Panc1 (cell line): Measurements from ENCODE around the gene INPP5A. TPM values are rescaled to one million over a fixed set of nuclear protein-coding genes. Genes with fewer than 3 reads are reported as not detected.
"Not testable (repeated sequence)": the region's sequence is repeated elsewhere in the genome, so short reads cannot be mapped to it uniquely, and the experiment has no call there.

Experiments used
- ATAC-seq: fragments of 200-7000 bp; cut with Tn5 transposase; 2 replicates; pipeline ENCODE4 v1.9.1; 2020; ENCODE audit warnings: mild to moderate bottlenecking, moderate library complexity
- BruUV-seq: library from RNA; stranded (reverse); fragments of 400-500 nt; replicated peaks from 2 replicates; lab custom pipeline; 2021; lab: Mats Ljungman, UMichigan
- CTCF ChIA-PET: fragments of 300-600 bp; sonication (Branson Sonifier 250); formaldehyde crosslinking; loops from one replicate; lab custom pipeline; 2022; ENCODE audit warnings: antibody characterized with exemption; lab: Charles Lee
- POLR2A ChIA-PET: fragments of 300-600 bp; sonication (Branson Sonifier 250); formaldehyde crosslinking; loops from one replicate; lab custom pipeline; 2022; ENCODE audit warnings: antibody characterized with exemption; lab: Charles Lee
- DNase-seq: peaks from one replicate; pipeline ENCODE4 v3.0.0-alpha.2; 2010; ENCODE audit warnings: low read depth, low spot score
- H3K27ac ChIP-seq: 2 replicates; pipeline ENCODE4 v1.5.1; 2011; ENCODE audit warnings: mild to moderate bottlenecking, low read length, inconsistent platforms
- H3K27me3 ChIP-seq: fragments of 200-500 bp; sonication (Bioruptor generic); 2 replicates; pipeline ENCODE4 v1.6.0; 2014; ENCODE audit warnings: low read length, inconsistent platforms; ENCODE audit not compliant: control insufficient read depth, insufficient read depth
- H3K36me3 ChIP-seq: fragments of 200-500 bp; sonication (Bioruptor generic); 2 replicates; pipeline ENCODE4 v1.5.1; 2014; ENCODE audit warnings: inconsistent platforms, mild to moderate bottlenecking, low read length, moderate library complexity; ENCODE audit not compliant: control insufficient read depth, insufficient read depth
- H3K4me1 ChIP-seq: 2 replicates; pipeline ENCODE4 v1.5.1; 2011; ENCODE audit warnings: inconsistent platforms, mild to moderate bottlenecking, low read length, moderate library complexity; ENCODE audit not compliant: control insufficient read depth, insufficient read depth
- H3K4me3 ChIP-seq, 2 experiments: 2 replicates each; pipeline ENCODE4 v1.5.1; 2011 to 2012; ENCODE audit warnings: low read depth in 2 of 2, low read length in 2 of 2, mild to moderate bottlenecking in 2 of 2, inconsistent platforms in 1 of 2, moderate library complexity in 1 of 2
- H3K9me3 ChIP-seq: fragments of 200-500 bp; sonication (Bioruptor generic); 2 replicates; pipeline ENCODE4 v1.5.1; 2014; ENCODE audit warnings: low read depth, mild to moderate bottlenecking, inconsistent platforms, low read length, moderate library complexity; ENCODE audit not compliant: control insufficient read depth, insufficient read depth
- POLR2AphosphoS5 ChIP-seq: IDR thresholded peaks from 2 replicates; pipeline ENCODE4 v1.6.1; 2012; ENCODE audit warnings: mild to moderate bottlenecking, low read depth, low read length, moderate library complexity
- REST ChIP-seq, 2 experiments: IDR thresholded peaks; 2 replicates each; pipeline ENCODE4 v1.6.1; 2011 to 2012; ENCODE audit warnings: low read depth in 2 of 2, control low read depth in 1 of 2, low read length in 1 of 2, mild to moderate bottlenecking in 1 of 2, moderate library complexity in 1 of 2; ENCODE audit not compliant: insufficient read depth in 1 of 2
- SIN3A ChIP-seq: IDR thresholded peaks from 2 replicates; pipeline ENCODE4 v1.6.1; 2012; ENCODE audit warnings: low read depth, mild to moderate bottlenecking, low read length, moderate library complexity, borderline replicate concordance; ENCODE audit not compliant: insufficient read depth
- TCF7L2 ChIP-seq: IDR thresholded peaks from 2 replicates; pipeline ENCODE4 v1.6.1; 2011; ENCODE audit warnings: mild to moderate bottlenecking, low read depth, low read length, inconsistent platforms
- in situ Hi-C: cut with HindIII; loops from 2 replicates; pipeline ENCODE4 v1.10.0; 2016; ENCODE audit warnings: low sequenced_read_pairs, low pct_unique_long_range_greater_than_20kb
- intact Hi-C: fragments of 100-400 bp; cut with micrococcal nuclease; formaldehyde crosslinking; loops from one replicate; pipeline ENCODE4 v1.10.0; 2022; ENCODE audit not compliant: unreplicated experiment
- total RNA-seq: library from RNA; stranded (reverse); gene quantifications from one replicate; pipeline ENCODE4 v1.2.1, GENCODE V29; 2021; ENCODE audit not compliant: unreplicated experiment
- TF ChIP-seq, protein P1 (sequence below): fragments of 450-650 bp; IDR thresholded peaks from 2 replicates; pipeline ENCODE4 v1.5.1; 2017; ENCODE audit warnings: mild to moderate bottlenecking

Gene INPP5A
- total RNA-seq, 1 experiment from 2014 or later, result 60.0 TPM

DNA sequence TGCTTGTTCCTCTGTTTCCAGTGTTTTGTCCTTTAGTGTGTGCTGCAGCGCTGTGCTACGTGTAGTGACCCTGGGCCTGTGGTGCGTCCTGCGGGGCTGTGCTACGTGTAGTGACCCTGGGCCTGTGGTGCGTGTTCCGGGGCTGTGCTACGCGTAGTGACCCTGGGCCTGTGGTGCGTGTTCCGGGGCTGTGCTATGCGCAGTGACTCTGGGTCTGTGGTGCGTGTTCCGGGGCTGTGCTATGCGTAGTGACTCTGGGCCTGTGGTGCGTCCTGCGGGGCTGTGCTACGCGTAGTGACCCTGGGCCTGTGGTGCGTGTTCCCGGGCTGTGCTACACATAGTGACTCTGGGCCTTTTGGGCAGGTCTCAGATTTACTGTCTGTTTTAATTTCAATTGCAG is 60.1 kb downstream of the INPP5A start:
- DNase-seq (no peak), ATAC-seq (no peak)
- H3K9me3 ChIP-seq, result peaks cover 9% of the 10 kb centered on the region; the same call in 1 of the 2 replicates
- no peaks in the 10 kb centered on the region for H3K36me3 ChIP-seq
- no peak for TF ChIP-seq SIN3A
- TF ChIP-seq TCF7L2, result no peak
- TF ChIP-seq, protein P1, sequence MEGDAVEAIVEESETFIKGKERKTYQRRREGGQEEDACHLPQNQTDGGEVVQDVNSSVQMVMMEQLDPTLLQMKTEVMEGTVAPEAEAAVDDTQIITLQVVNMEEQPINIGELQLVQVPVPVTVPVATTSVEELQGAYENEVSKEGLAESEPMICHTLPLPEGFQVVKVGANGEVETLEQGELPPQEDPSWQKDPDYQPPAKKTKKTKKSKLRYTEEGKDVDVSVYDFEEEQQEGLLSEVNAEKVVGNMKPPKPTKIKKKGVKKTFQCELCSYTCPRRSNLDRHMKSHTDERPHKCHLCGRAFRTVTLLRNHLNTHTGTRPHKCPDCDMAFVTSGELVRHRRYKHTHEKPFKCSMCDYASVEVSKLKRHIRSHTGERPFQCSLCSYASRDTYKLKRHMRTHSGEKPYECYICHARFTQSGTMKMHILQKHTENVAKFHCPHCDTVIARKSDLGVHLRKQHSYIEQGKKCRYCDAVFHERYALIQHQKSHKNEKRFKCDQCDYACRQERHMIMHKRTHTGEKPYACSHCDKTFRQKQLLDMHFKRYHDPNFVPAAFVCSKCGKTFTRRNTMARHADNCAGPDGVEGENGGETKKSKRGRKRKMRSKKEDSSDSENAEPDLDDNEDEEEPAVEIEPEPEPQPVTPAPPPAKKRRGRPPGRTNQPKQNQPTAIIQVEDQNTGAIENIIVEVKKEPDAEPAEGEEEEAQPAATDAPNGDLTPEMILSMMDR, result no peak
- TF ChIP-seq POLR2AphosphoS5, result no peak
- TF ChIP-seq REST (IDR thresholded peaks at IDR 0.05; ENCODE audit: insufficient read depth in 1 of 2, low read depth in 2 of 2, low read length in 1 of 2), result no peak
- no peaks in the 10 kb centered on the region for H3K27me3 ChIP-seq
- in situ Hi-C loops, result no loop called here
- BruUV-seq, result no TSS peak
- ChIA-PET CTCF (no interaction called here), POLR2A (no interaction called here)
- no peak overlapping the region for H3K27ac ChIP-seq
- no peak overlapping the region for H3K4me3 ChIP-seq
- intact Hi-C loops, result no loop called here
- peaks cover 8% of the 10 kb centered on the region; the same call in 1 of the 2 replicates for H3K4me1 ChIP-seq

GRCh38 chr10:132599023-132599618 is 61.5 kb downstream of the INPP5A start:
- POLR2A ChIA-PET, result not testable (repeated sequence)

GRCh38 chr10:132599732-132600131 is 62.1 kb downstream of the INPP5A start:
- in situ Hi-C loops (no loop called here), intact Hi-C loops (no loop called here)
- TF ChIP-seq POLR2AphosphoS5 (no peak), REST (IDR thresholded peaks at IDR 0.05; ENCODE audit: insufficient read depth in 1 of 2, low read depth in 2 of 2, low read length in 1 of 2) (no peak), TCF7L2 (no peak), SIN3A (no peak)
- TF ChIP-seq, protein P1, result no peak
- Histone ChIP-seq H3K27ac (no peak overlapping the region), H3K4me1 (peaks cover 8% of the 10 kb centered on the region; the same call in 1 of the 2 replicates), H3K4me3 (no peak overlapping the region), H3K9me3 (peaks cover 9% of the 10 kb centered on the region; the same call in 1 of the 2 replicates), H3K27me3 (no peaks in the 10 kb centered on the region), H3K36me3 (no peaks in the 10 kb centered on the region)
- DNase-seq (no peak), ATAC-seq (no peak)
- CTCF ChIA-PET, result no interaction called here
- POLR2A ChIA-PET, result no interaction called here
- BruUV-seq, result no TSS peak

More at GRCh38 chr10:132599023-132599618, 61.5 kb downstream of the INPP5A start:
- DNase-seq, H3K27ac ChIP-seq, intact Hi-C loops, in situ Hi-C loops, H3K4me1 ChIP-seq, H3K4me3 ChIP-seq, H3K36me3 ChIP-seq, BruUV-seq, ATAC-seq, H3K27me3 ChIP-seq, H3K9me3 ChIP-seq, CTCF ChIA-PET: not testable (repeated sequence)
